ENCODE measurements around the gene DNAJC15. TPM values are rescaled to one million over a fixed set of nuclear protein-coding genes. Genes with fewer than 3 reads are reported as not detected.
A peak's percentile ranks its signal among the peaks of the same experiment; 100 is the strongest.

DNAJC15 gene
- total RNA-seq, 2 donors from 2014 or later, result 4.9 to 5.2 TPM

DNA sequence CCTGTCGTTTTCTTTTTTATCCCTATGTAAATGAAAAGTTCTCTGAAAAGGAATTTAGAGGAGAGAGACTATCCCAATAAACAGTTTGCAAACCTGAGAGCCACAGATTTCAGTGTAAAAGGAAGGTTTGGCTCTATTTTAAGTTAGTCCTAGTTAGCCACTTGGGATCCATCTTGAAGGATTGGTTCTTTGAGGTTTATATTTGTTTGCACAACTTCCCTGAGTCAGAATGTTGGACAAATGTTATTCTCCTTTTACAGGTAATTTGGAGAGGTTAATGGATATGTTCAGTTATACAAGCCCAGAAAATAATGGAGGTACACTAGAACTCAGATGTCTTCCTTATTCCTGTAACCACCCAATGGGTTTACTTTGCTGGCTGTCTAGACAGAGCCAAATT lies 2.6 kb upstream of the DNAJC15 start:
- Histone ChIP-seq H3K4me1 (peaks cover 12% of the 10 kb centered on the region), H3K27me3 (no peaks in the 10 kb centered on the region), H3K4me3 (no peak overlapping the region), H3K27ac (no peak overlapping the region), H3K36me3 (replicated peaks in 1 of 2; ENCODE audit: insufficient read depth in 1 of 2, low read depth in 2 of 2) (no peaks in the 10 kb centered on the region), H3K9me3 (no peaks in the 10 kb centered on the region)
- intact Hi-C loops (cut with DNase I), result no loop called here
- TF ChIP-seq, protein P1, sequence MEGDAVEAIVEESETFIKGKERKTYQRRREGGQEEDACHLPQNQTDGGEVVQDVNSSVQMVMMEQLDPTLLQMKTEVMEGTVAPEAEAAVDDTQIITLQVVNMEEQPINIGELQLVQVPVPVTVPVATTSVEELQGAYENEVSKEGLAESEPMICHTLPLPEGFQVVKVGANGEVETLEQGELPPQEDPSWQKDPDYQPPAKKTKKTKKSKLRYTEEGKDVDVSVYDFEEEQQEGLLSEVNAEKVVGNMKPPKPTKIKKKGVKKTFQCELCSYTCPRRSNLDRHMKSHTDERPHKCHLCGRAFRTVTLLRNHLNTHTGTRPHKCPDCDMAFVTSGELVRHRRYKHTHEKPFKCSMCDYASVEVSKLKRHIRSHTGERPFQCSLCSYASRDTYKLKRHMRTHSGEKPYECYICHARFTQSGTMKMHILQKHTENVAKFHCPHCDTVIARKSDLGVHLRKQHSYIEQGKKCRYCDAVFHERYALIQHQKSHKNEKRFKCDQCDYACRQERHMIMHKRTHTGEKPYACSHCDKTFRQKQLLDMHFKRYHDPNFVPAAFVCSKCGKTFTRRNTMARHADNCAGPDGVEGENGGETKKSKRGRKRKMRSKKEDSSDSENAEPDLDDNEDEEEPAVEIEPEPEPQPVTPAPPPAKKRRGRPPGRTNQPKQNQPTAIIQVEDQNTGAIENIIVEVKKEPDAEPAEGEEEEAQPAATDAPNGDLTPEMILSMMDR (IDR thresholded peaks at IDR 0.05), result no peak
- no peak for TF ChIP-seq POLR2A (IDR thresholded peaks at IDR 0.05)
- ATAC-seq (no peak), DNase-seq (no peak)
- 67 to 70% methylated on average over 1 of the region's 1 CpG for WGBS, 2 donors

DNA sequence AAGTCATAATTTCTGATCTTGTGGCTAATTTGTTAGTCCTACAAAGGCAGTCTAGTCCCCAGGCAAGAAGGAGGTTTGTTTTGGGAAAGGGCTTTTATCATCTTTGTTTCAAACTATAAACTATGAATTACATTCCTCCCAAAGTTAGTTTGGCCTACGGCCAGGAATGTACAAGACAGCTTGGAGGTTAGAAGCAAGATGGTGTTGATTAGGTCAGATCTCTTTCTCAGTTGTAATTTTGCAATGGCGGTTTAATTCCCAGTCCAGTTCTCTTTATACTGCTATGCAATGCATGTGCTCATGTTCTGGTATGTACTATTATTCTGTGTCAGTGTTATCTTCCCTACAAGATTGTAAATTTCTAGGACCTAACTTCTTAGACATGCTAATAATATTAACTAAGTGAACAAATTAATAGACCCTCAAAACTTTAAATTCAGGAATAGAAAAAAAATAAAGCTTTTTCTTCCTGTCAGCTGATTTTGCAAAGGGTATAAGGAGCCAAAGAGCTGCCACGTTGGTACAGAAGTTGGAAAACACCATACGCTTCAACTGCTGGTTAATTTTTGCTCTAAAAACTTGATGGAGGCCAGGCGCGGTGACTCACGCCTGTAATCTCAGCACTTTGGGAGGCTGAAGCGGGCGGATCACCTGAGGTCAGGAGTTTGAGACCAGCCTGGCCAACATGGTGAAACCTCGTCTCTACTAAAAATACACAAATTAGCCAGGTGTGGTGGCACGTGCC lies 1.3 kb upstream of the DNAJC15 start:
- H3K27me3 ChIP-seq, result no peaks in the 10 kb centered on the region
- WGBS, 2 donors, result 85 to 89% methylated on average over 11 of the region's 11 CpGs

DNA sequence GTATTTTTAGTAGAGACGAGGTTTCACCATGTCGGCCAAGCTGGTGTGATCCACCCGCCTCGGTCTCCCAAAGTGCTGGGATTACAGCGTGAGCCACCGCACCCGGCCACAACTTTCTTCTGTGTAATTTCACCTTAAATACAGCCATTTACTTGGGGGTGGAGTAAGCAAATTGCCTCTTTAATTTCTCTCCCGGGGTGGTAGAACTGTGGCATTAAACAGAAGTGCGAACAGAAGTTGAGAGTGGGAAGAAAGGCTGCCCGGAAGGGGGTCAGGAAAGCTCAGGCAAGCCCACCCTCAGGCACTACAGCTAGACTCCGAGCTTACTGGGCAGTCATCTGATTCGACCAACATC lies 475 bp upstream of the DNAJC15 start:
- intact Hi-C loops (cut with DNase I), result no loop called here
- DNase-seq, result no peak
- peaks cover 12% of the 10 kb centered on the region for H3K4me1 ChIP-seq
- TF ChIP-seq, protein P1 (IDR thresholded peaks at IDR 0.05), result no peak
- TF ChIP-seq POLR2A (IDR thresholded peaks at IDR 0.05), result no peak
- peak overlapping the region; percentile 43 to 70 for H3K4me3 ChIP-seq
- peak overlapping the region; percentile 68 to 86 (median 76) for H3K27ac ChIP-seq
- H3K9me3 ChIP-seq, result no peaks in the 10 kb centered on the region
- no peaks in the 10 kb centered on the region for H3K36me3 ChIP-seq (replicated peaks in 1 of 2; ENCODE audit: insufficient read depth in 1 of 2, low read depth in 2 of 2)
- H3K27me3 ChIP-seq, result no peaks in the 10 kb centered on the region
- ATAC-seq, result no peak
- WGBS, 2 donors, result 67 to 85% methylated on average over 11 to 12 of the region's 12 CpGs

More for the DNA sequence above, 1.3 kb upstream of the DNAJC15 start:
- no peak overlapping the region for H3K27ac ChIP-seq
- TF ChIP-seq POLR2A (IDR thresholded peaks at IDR 0.05), result no peak
- TF ChIP-seq, protein P1 (IDR thresholded peaks at IDR 0.05), result no peak
- H3K36me3 ChIP-seq (replicated peaks in 1 of 2; ENCODE audit: insufficient read depth in 1 of 2, low read depth in 2 of 2), result no peaks in the 10 kb centered on the region
- H3K4me3 ChIP-seq, result no peak overlapping the region
- ATAC-seq, result no peak
- no peaks in the 10 kb centered on the region for H3K9me3 ChIP-seq
- intact Hi-C loops (cut with DNase I), result no loop called here
- peaks cover 12% of the 10 kb centered on the region for H3K4me1 ChIP-seq
- no peak for DNase-seq

DNA sequence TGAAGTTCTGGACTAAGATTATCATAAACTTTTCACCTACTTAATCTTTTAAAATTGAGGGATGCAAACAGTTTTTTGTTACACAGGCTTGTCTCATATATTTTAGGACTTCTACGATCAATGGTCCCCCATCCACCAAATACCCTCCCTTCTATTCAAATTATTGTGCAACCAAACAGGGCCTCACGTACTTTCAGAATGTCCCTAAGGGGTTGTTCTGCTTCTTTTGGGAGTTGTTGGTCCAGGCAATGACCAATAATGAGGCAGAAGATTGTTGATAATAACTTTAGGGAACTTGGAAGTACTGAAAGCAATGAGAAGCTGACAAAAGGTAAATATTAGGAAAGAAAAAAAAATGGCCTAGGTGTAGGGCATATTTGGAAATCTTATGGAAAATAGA lies 2.9 kb downstream of the DNAJC15 start:
- intact Hi-C loops (cut with DNase I), result no loop called here
- Histone ChIP-seq H3K4me1 (peaks cover 12% of the 10 kb centered on the region), H3K9me3 (no peaks in the 10 kb centered on the region), H3K4me3 (no peak overlapping the region), H3K27me3 (no peaks in the 10 kb centered on the region), H3K36me3 (replicated peaks in 1 of 2; ENCODE audit: insufficient read depth in 1 of 2, low read depth in 2 of 2) (no peaks in the 10 kb centered on the region), H3K27ac (no peak overlapping the region)
- ATAC-seq, result no peak
- TF ChIP-seq, protein P1 (IDR thresholded peaks at IDR 0.05), result no peak
- no peak for TF ChIP-seq POLR2A (IDR thresholded peaks at IDR 0.05)
- 55 to 67% methylated on average over 2 of the region's 2 CpGs for WGBS, 2 donors
- no peak for DNase-seq

DNA sequence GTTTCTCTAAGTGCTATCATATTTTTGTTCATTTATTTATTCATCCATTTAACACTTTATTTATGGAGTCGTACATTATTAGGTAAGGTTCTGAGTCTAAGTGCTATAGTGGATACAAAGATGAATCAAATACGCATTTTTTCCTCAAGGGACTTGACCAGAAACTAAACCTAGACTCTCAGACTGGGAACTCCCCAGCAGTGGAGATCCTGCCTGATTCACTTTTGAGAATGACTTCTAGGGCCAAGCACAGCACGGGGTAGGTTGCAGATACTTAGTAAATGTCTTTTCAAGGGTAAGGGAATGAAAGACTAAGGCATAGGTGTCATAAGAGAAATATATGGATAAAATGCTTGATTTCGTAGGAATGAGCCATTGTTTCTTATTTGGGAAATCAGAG lies 7.2 kb downstream of the DNAJC15 start:
- Histone ChIP-seq H3K36me3 (replicated peaks in 1 of 2; ENCODE audit: insufficient read depth in 1 of 2, low read depth in 2 of 2) (no peaks in the 10 kb centered on the region), H3K4me1 (no peaks in the 10 kb centered on the region), H3K27ac (no peak overlapping the region), H3K4me3 (no peak overlapping the region), H3K9me3 (no peaks in the 10 kb centered on the region), H3K27me3 (no peaks in the 10 kb centered on the region)
- ATAC-seq, result no peak
- intact Hi-C loops (cut with DNase I), result no loop called here
- WGBS, 2 donors, result 80 to 91% methylated on average over 4 of the region's 4 CpGs
- TF ChIP-seq POLR2A (IDR thresholded peaks at IDR 0.05), result no peak
- TF ChIP-seq, protein P1 (IDR thresholded peaks at IDR 0.05), result no peak
- DNase-seq, result no peak

Measured in body of pancreas (tissue), 4 donors.